Activated CD8-positive, alpha-beta T cell treated with anti-CD3 and anti-CD28 coated beads for 36 hours (primary cell): ENCODE measurements around the gene OGG1. TPM values are rescaled to one million over a fixed set of nuclear protein-coding genes. Genes with fewer than 3 reads are reported as not detected.

Experiments used
- ATAC-seq: fragments of 200-7000 bp; cut with Tn5 transposase; one replicate; pipeline ENCODE4 v1.10.0; 2021; ENCODE audit warnings: mild to moderate bottlenecking, moderate library complexity
- CTCF ChIA-PET: fragments of 350-600 bp; sonication (Branson Sonifier 250); formaldehyde crosslinking; loops from one replicate; lab custom pipeline; 2021; ENCODE audit warnings: antibody characterized with exemption; lab: Charles Lee
- POLR2A ChIA-PET: fragments of 350-600 bp; sonication (Branson Sonifier 250); formaldehyde crosslinking; loops from one replicate; lab custom pipeline; 2021; ENCODE audit warnings: antibody characterized with exemption; lab: Charles Lee
- DNase-seq: peaks from one replicate; pipeline ENCODE4 v3.0.0-alpha.2; 2020
- H3K27ac Mint-ChIP-seq: one replicate; pipeline ENCODE4 v1.8.0; 2021; ENCODE audit warnings: mild to moderate bottlenecking, mixed read lengths
- H3K27me3 Mint-ChIP-seq: one replicate; pipeline ENCODE4 v1.8.0; 2021; ENCODE audit warnings: mixed read lengths
- H3K36me3 Mint-ChIP-seq: one replicate; pipeline ENCODE4 v1.8.0; 2021; ENCODE audit warnings: low read depth, mixed read lengths
- H3K4me1 Mint-ChIP-seq: one replicate; pipeline ENCODE4 v1.8.0; 2021; ENCODE audit warnings: low read depth, mixed read lengths
- H3K4me3 Mint-ChIP-seq: one replicate; pipeline ENCODE4 v1.8.0; 2021; ENCODE audit warnings: mild to moderate bottlenecking, moderate library complexity, mixed read lengths
- H3K9me3 Mint-ChIP-seq: one replicate; pipeline ENCODE4 v1.8.0; 2021; ENCODE audit warnings: mixed read lengths
- intact Hi-C: fragments of 100-400 bp; cut with micrococcal nuclease; formaldehyde crosslinking; loops from one replicate; pipeline ENCODE4 v1.10.0; 2022
- total RNA-seq, 2 experiments: library from RNA; stranded (reverse); gene quantifications; one replicate each; pipeline ENCODE4 v1.2.3, GENCODE V29; 2021
- TF ChIP-seq, protein P1 (sequence below): fragments of 200-600 bp; IDR thresholded peaks from one replicate; pipeline ENCODE4 v1.8.0; 2022; ENCODE audit warnings: antibody characterized with exemption, mild to moderate bottlenecking

The OGG1 gene
- total RNA-seq, 2 experiments from 2014 or later: 32.4 to 39.3 TPM

DNA sequence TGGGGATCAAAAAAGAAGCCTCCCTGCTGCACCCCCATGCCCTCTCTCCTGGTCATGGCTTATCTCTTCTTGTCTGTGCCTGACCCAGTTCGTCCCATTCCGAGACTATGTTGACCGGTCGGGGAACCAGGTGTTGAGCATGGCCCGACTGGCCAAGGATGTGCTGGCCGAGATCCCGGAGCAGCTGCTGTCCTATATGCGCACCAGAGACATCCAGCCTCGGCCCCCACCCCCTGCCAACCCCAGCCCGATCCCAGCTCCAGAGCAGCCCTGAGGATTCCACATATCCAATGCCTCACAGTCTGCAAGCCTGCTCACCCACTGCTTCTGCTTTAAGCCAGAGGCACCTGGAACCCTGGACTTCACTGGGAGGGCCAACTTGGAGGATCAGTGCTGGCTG, 20.3 kb upstream of the OGG1 start:
- CTCF ChIA-PET: interaction anchor here (1.1 to 6.7 kb wide), 4 partner anchors 13 to 227 kb away, joined by 3 to 52 read pairs (median 6); partner anchors contain the start of genes OGG1 and RPUSD3

DNA sequence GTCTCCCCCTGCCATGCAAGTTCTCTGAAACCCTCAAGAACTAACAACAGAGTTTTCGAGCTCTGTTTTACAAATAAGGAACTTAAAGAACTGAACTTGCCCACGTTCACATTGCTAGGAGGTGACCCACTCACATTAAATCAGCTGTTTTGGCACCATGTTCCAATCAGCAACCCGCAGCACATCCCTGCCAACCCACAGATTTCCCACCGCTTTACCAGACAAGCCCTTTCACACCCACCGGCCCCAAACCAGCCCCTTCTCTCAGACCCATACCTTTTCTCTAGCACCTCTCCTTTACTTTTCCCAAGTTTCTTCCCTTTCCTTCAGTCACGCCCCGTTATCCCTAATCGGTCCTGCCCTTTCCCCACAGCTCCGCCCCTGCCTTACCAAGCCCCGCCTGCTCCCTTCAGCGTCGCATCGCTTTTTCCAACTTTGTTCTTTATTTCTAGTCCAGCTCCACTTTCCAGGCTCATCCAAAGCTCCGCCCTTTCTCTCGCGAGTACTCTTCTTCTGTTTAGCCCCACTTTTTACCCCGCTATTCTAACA, 19.0 kb upstream of the OGG1 start:
- POLR2A ChIA-PET: interaction anchor here (0.7 to 4.8 kb wide), 11 partner anchors 9 to 1433 kb away, joined by 3 to 50 read pairs (median 4); partner anchors contain the start of genes ARPC4, OGG1, SETD5 and TADA3
- no peaks in the 10 kb centered on the region for H3K27me3 Mint-ChIP-seq
- intact Hi-C loops: no loop called here
- peaks cover 65% of the 10 kb centered on the region for H3K4me1 Mint-ChIP-seq
- H3K27ac Mint-ChIP-seq: peak overlapping the region; percentile 91
- H3K36me3 Mint-ChIP-seq: peaks cover 29% of the 10 kb centered on the region
- ATAC-seq: peak; percentile 32
- TF ChIP-seq, protein P1, sequence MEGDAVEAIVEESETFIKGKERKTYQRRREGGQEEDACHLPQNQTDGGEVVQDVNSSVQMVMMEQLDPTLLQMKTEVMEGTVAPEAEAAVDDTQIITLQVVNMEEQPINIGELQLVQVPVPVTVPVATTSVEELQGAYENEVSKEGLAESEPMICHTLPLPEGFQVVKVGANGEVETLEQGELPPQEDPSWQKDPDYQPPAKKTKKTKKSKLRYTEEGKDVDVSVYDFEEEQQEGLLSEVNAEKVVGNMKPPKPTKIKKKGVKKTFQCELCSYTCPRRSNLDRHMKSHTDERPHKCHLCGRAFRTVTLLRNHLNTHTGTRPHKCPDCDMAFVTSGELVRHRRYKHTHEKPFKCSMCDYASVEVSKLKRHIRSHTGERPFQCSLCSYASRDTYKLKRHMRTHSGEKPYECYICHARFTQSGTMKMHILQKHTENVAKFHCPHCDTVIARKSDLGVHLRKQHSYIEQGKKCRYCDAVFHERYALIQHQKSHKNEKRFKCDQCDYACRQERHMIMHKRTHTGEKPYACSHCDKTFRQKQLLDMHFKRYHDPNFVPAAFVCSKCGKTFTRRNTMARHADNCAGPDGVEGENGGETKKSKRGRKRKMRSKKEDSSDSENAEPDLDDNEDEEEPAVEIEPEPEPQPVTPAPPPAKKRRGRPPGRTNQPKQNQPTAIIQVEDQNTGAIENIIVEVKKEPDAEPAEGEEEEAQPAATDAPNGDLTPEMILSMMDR: no peak
- H3K9me3 Mint-ChIP-seq: no peaks in the 10 kb centered on the region
- DNase-seq: no peak
- CTCF ChIA-PET: interaction anchor here (1.0 to 6.7 kb wide), 7 partner anchors 15 to 228 kb away, joined by 3 to 52 read pairs (median 6); partner anchors contain the start of genes OGG1 and RPUSD3
- H3K4me3 Mint-ChIP-seq: peak overlapping the region; percentile 97

More for the DNA sequence above, 20.3 kb upstream of the OGG1 start:
- DNase-seq (no peak), ATAC-seq (no peak)
- Mint-ChIP-seq H3K27me3 (no peaks in the 10 kb centered on the region), H3K27ac (no peak overlapping the region), H3K4me3 (no peak overlapping the region), H3K9me3 (no peaks in the 10 kb centered on the region), H3K4me1 (peaks cover 53% of the 10 kb centered on the region), H3K36me3 (peaks cover 17% of the 10 kb centered on the region)
- POLR2A ChIA-PET: interaction anchor here (1.4 kb wide), 1 partner anchor 8 kb away, joined by 4 read pairs; no protein-coding TSS in a partner anchor
- intact Hi-C loops: no loop called here
- TF ChIP-seq, protein P1: no peak

DNA sequence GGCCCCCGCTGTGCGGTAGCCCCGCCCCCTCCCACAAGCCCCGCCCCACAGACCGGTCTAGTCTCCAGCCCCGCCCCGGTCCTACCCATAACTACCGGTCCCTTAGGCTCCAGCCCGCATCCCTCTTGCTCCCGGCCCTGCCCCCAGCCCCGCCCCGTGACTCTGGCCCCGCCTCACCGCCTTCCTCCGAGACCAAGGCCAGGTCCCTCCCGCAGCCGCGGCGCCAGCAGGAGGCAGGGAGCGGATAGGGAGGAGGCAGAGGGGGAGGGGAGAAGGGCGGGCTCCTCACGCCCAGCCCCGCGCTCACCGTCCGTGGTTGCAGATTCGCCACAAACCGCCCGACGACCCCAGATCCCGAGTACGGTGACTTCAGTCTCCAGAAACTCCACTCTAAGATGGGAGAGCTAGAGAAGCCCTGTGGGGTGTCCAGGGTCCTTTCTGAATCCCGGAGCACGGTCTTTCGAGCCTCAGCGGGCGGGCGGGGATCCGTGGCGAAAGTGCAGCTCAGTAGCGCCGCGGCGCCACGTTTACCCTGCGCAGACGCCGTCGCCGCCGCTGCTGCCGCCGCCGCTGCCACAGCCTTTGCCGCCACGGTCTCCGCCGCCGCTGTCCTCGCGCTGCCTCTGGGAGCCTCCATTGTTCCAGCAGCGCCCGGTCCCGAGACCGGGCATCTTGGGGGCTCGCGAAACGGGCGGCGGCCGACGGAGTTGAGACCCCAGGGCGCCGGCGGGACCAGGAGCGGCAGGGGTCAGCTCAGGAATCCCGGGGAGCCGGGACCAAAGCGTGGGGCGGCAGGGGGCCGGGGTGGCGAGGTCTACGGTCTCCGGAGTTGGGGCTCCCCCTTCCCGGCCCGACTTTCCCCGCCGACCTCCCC, 18.3 kb upstream of the OGG1 start, which contains the start of gene BRPF1:
TSS of gene BRPF1 (plus strand) at position 530 of the 874 bp plus-strand sequence. CDS start 2,406 bp downstream, outside the sequence.
- no peaks in the 10 kb centered on the region for H3K9me3 Mint-ChIP-seq
- POLR2A ChIA-PET: interaction anchor here (0.9 to 4.8 kb wide), 16 partner anchors 9 to 369 kb away, joined by 3 to 50 read pairs (median 5); partner anchors contain the start of genes ARPC4, CRELD1, OGG1 and SETD5
- TF ChIP-seq, protein P1: no peak

DNA sequence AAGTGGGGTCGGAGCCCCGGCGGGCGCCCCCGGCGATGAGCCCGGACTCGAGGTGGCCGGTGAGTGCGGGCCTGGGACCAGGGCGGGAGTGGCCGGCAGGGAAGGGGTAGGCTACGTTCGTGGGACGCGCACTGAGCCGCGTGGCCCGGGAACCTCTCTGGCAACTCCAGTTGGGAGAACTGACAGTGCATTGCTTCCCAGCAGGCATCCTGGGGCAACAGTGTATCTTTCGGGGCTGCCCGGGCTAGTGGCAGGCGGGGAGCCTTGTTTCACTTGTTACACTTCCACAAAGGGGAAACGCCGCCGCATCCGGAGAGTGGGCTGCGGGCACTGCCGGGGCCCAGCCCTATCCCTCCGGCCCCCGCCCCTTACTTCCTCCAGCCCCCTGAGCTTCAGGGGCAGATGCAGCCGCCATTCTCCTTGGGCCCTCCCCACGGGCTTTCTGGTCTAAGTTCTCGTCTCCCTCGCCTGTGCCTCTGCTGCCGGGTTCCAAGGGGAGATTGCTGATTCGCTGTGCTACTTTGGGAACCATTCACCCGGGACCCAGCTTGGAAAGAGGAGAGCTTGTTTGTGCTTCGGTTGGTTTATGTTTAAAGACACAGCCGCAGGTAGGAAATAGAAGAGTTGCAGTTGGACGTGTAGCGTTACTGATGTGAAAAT, 17.5 kb upstream of the OGG1 start:
- intact Hi-C loops: no loop called here
- TF ChIP-seq, protein P1: no peak
- Mint-ChIP-seq H3K9me3 (no peaks in the 10 kb centered on the region), H3K27ac (peak overlapping the region; percentile 91), H3K36me3 (peaks cover 39% of the 10 kb centered on the region), H3K27me3 (no peaks in the 10 kb centered on the region), H3K4me1 (peaks cover 68% of the 10 kb centered on the region), H3K4me3 (peak overlapping the region; percentile 97)
- ATAC-seq: peak; percentile 2
- ChIA-PET POLR2A (interaction anchor here (0.9 to 4.8 kb wide), 14 partner anchors 9 to 335 kb away, joined by 3 to 50 read pairs (median 6); partner anchors contain the start of genes ARPC4, CAMK1, CRELD1 and OGG1), CTCF (interaction anchor here (1.0 to 6.7 kb wide), 10 partner anchors 12 to 229 kb away, joined by 3 to 52 read pairs (median 6); partner anchors contain the start of genes ARPC4, CRELD1, OGG1 and TADA3)
- DNase-seq: peak; percentile 77

More for the DNA sequence above, 18.3 kb upstream of the OGG1 start, which contains the start of gene BRPF1:
- peak within 1 kb of the TSS; percentile 96 for H3K27ac Mint-ChIP-seq
- H3K27me3 Mint-ChIP-seq: no peaks in the 10 kb centered on the region
- CTCF ChIA-PET: interaction anchor here (1.2 to 6.7 kb wide), 7 partner anchors 15 to 229 kb away, joined by 3 to 52 read pairs (median 7); partner anchors contain the start of genes ARPC4, OGG1, RPUSD3 and TADA3
- peaks cover 68% of the 10 kb centered on the region for H3K4me1 Mint-ChIP-seq
- peak within 1 kb of the TSS; percentile 97 for H3K4me3 Mint-ChIP-seq
- DNase-seq (peak; percentile 100), ATAC-seq (peak; percentile 97)
- H3K36me3 Mint-ChIP-seq: peaks cover 33% of the 10 kb centered on the region
- intact Hi-C loops: no loop called here
